HepG2 (cell line): Measurements from ENCODE around the gene TXNDC11. TPM values are rescaled to one million over a fixed set of nuclear protein-coding genes. Genes with fewer than 3 reads are reported as not detected.
A peak's percentile ranks its signal among the peaks of the same experiment; 100 is the strongest.

Experiments used
- BCL6 ChIP-seq: IDR thresholded peaks from 2 replicates; pipeline ENCODE4 v1.6.1; 2016; ENCODE audit warnings: missing genetic modification reagents, missing compliant biosample characterization
- KLF16 ChIP-seq, 2 experiments: sonication (generic) in 1 of 2; formaldehyde crosslinking in 1 of 2; IDR thresholded peaks; 2 replicates each; pipeline versions ENCODE4 v1.6.1 to v1.8.0; 2016 to 2023; ENCODE audit warnings: missing genetic modification reagents in 2 of 2, missing compliant biosample characterization in 1 of 2
- NR2C2 ChIP-seq: sonication (generic); formaldehyde crosslinking; IDR thresholded peaks from 2 replicates; pipeline ENCODE4 v1.4.0; 2020; ENCODE audit warnings: missing genetic modification reagents, mild to moderate bottlenecking, moderate library complexity, borderline replicate concordance
- NR2F6 ChIP-seq, 2 experiments: IDR thresholded peaks; 2 replicates each; pipeline ENCODE4 v1.6.1; 2016; ENCODE audit warnings: antibody characterized with exemption in 1 of 2, mild to moderate bottlenecking in 1 of 2
- PHF21A ChIP-seq: sonication (generic); formaldehyde crosslinking; IDR thresholded peaks from 2 replicates; pipeline ENCODE4 v1.5.0; 2020; ENCODE audit warnings: mild to moderate bottlenecking, missing genetic modification reagents
- RARA ChIP-seq: IDR thresholded peaks from 2 replicates; pipeline ENCODE4 v1.6.1; 2016; ENCODE audit warnings: missing genetic modification reagents, missing compliant biosample characterization
- THAP11 ChIP-seq: IDR thresholded peaks from 2 replicates; pipeline ENCODE4 v1.6.1; 2016; ENCODE audit warnings: missing biosample characterization, missing genetic modification reagents
- ZMYM2 ChIP-seq: sonication (generic); formaldehyde crosslinking; IDR thresholded peaks from 2 replicates; pipeline ENCODE4 v1.8.0; 2022; ENCODE audit warnings: mild to moderate bottlenecking, missing genetic modification reagents
- ZNF331 ChIP-seq: sonication (generic); formaldehyde crosslinking; IDR thresholded peaks from 2 replicates; pipeline ENCODE4 v1.4.0; 2020; ENCODE audit warnings: missing genetic modification reagents
- ZNF569 ChIP-seq: sonication (generic); formaldehyde crosslinking; IDR thresholded peaks from 2 replicates; pipeline ENCODE4 v1.5.0; 2020; ENCODE audit warnings: mild to moderate bottlenecking, missing genetic modification reagents, moderate library complexity, borderline replicate concordance
- ZNF605 ChIP-seq: sonication (generic); formaldehyde crosslinking; IDR thresholded peaks from 2 replicates; pipeline ENCODE4 v1.8.0; 2022; ENCODE audit warnings: mild to moderate bottlenecking, missing genetic modification reagents
- ZNF619 ChIP-seq: sonication (generic); formaldehyde crosslinking; IDR thresholded peaks from 2 replicates; pipeline ENCODE4 v1.4.0; 2020; ENCODE audit warnings: mild to moderate bottlenecking, missing genetic modification reagents
- polyA plus RNA-seq, 8 experiments: library from polyadenylated mRNA; depleted of rRNA in 3 of 8; stranded (reverse) in 7 of 8; unstranded in 1 of 8; fragments of >200 nt; fragmentation: Illumina TruSeq in 4 of 8; extraction: Trizol in 4 of 8; gene quantifications; 2 replicates each; pipeline versions ENCODE4 v1.2.1 to v1.2.3, GENCODE V29; 2011 to 2016; ENCODE audit warnings: low read depth in 4 of 8, missing spikeins in 1 of 8, mixed read lengths in 1 of 8; ENCODE audit not compliant: insufficient read depth in 1 of 8
- total RNA-seq, 5 experiments: library from RNA; depleted of rRNA; stranded (reverse); fragments of >200 nt; fragmentation: Illumina TruSeq; extraction: Trizol; gene quantifications; 2 replicates each; pipeline ENCODE4 v1.2.3, GENCODE V29; 2016; ENCODE audit warnings: low read depth in 1 of 5
- TF ChIP-seq, protein P1 (sequence below): sonication (generic); formaldehyde crosslinking; IDR thresholded peaks from 2 replicates; pipeline ENCODE4 v1.5.1; 2020; ENCODE audit warnings: missing genetic modification reagents, mild to moderate bottlenecking, borderline replicate concordance
- TF ChIP-seq, protein P2 (sequence below): sonication (generic); formaldehyde crosslinking; IDR thresholded peaks from 2 replicates; pipeline ENCODE4 v1.5.1; 2020; ENCODE audit warnings: mild to moderate bottlenecking, missing genetic modification reagents
- TF ChIP-seq, protein P3 (sequence below): sonication (generic); formaldehyde crosslinking; conservative IDR thresholded peaks from 2 replicates; pipeline ENCODE4 v1.4.0; 2020; ENCODE audit warnings: mild to moderate bottlenecking, missing genetic modification reagents, moderate library complexity
- TF ChIP-seq, protein P4 (sequence below): IDR thresholded peaks from 2 replicates; pipeline ENCODE4 v1.6.1; 2016; ENCODE audit warnings: mild to moderate bottlenecking

Gene TXNDC11
- total and polyA plus RNA-seq, 2 of the 13 experiments (the other 11 are each of a cell fraction or from before 2014, with no cell fraction given), result 74.9 to 123 TPM

DNA sequence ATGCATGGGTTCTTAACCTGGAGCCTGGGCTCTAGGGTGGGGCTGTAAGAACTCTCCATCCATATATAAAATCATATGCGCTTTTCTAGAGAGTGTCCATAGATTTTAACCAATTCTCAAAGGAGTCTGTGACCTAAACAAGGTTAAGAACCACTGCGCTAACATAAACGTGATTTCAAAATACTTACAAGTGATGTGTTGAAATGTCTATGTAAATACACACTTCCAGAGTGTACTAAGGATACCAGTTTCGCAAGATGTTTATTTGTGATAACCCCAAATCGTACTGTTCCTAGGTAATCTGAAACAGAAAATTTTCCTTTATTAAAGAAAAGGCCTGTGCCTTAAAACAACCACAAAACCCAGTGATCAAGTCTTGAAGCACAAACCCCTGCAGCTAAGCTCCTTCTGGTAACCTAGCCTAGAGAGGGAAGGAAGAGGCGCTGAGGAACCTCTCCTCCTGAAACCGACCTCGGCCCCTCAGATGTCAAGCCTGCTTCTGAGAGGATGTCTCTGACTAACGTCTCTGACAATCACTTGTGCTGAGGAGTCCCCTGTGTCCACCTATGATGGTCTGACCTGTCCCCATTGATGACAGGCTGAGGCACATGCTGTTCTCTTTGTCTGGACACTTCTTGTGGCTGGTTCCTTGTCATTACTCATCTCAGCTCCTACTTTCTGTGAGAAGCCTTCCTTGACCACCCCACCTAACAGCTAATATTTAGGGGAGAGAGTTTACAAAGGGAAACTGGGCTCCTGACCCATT is 42.2 kb downstream of the TXNDC11 start (continued):
- TF ChIP-seq THAP11 (CRISPR knock-in tag), result peak; percentile 50; the same call in 1 of the 2 replicates
- TF ChIP-seq, protein P1, sequence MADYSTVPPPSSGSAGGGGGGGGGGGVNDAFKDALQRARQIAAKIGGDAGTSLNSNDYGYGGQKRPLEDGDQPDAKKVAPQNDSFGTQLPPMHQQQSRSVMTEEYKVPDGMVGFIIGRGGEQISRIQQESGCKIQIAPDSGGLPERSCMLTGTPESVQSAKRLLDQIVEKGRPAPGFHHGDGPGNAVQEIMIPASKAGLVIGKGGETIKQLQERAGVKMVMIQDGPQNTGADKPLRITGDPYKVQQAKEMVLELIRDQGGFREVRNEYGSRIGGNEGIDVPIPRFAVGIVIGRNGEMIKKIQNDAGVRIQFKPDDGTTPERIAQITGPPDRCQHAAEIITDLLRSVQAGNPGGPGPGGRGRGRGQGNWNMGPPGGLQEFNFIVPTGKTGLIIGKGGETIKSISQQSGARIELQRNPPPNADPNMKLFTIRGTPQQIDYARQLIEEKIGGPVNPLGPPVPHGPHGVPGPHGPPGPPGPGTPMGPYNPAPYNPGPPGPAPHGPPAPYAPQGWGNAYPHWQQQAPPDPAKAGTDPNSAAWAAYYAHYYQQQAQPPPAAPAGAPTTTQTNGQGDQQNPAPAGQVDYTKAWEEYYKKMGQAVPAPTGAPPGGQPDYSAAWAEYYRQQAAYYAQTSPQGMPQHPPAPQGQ (CRISPR knock-in tag), result no peak
- peak; percentile 76 for TF ChIP-seq BCL6 (CRISPR knock-in tag)
- TF ChIP-seq PHF21A (CRISPR knock-in tag), result peak; percentile 55
- TF ChIP-seq ZNF569 (CRISPR knock-in tag), result no peak
- TF ChIP-seq, protein P2, sequence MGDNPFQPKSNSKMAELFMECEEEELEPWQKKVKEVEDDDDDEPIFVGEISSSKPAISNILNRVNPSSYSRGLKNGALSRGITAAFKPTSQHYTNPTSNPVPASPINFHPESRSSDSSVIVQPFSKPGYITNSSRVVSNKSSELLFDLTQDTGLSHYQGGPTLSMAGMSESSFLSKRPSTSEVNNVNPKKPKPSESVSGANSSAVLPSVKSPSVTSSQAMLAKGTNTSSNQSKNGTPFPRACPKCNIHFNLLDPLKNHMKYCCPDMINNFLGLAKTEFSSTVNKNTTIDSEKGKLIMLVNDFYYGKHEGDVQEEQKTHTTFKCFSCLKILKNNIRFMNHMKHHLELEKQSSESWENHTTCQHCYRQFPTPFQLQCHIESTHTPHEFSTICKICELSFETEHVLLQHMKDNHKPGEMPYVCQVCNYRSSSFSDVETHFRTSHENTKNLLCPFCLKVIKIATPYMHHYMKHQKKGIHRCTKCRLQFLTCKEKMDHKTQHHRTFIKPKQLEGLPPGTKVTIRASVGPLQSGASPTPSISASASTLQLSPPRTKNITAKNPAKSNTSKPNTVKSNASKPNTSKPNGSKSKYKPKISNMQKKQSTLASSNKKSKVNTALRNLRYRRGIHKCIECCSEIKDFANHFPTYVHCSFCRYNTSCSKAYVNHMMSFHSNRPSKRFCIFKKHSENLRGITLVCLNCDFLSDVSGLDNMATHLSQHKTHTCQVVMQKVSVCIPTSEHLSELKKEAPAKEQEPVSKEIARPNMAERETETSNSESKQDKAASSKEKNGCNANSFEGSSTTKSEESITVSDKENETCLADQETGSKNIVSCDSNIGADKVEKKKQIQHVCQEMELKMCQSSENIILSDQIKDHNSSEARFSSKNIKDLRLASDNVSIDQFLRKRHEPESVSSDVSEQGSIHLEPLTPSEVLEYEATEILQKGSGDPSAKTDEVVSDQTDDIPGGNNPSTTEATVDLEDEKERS (CRISPR knock-in tag), result 0 out of 2 replicates have a peak, but pooled peaks have one; percentile 56
- TF ChIP-seq NR2C2, result peak; percentile 49; the same call in 1 of the 2 replicates
- TF ChIP-seq ZMYM2 (CRISPR knock-in tag), result peak; percentile 69; the same call in 1 of the 2 replicates
- TF ChIP-seq KLF16 (CRISPR knock-in tag; IDR thresholded peaks at IDR 0.05), result peak in 1 of 2 experiments; percentile 77; a peak in 1 of 4 replicates
- TF ChIP-seq, protein P3, sequence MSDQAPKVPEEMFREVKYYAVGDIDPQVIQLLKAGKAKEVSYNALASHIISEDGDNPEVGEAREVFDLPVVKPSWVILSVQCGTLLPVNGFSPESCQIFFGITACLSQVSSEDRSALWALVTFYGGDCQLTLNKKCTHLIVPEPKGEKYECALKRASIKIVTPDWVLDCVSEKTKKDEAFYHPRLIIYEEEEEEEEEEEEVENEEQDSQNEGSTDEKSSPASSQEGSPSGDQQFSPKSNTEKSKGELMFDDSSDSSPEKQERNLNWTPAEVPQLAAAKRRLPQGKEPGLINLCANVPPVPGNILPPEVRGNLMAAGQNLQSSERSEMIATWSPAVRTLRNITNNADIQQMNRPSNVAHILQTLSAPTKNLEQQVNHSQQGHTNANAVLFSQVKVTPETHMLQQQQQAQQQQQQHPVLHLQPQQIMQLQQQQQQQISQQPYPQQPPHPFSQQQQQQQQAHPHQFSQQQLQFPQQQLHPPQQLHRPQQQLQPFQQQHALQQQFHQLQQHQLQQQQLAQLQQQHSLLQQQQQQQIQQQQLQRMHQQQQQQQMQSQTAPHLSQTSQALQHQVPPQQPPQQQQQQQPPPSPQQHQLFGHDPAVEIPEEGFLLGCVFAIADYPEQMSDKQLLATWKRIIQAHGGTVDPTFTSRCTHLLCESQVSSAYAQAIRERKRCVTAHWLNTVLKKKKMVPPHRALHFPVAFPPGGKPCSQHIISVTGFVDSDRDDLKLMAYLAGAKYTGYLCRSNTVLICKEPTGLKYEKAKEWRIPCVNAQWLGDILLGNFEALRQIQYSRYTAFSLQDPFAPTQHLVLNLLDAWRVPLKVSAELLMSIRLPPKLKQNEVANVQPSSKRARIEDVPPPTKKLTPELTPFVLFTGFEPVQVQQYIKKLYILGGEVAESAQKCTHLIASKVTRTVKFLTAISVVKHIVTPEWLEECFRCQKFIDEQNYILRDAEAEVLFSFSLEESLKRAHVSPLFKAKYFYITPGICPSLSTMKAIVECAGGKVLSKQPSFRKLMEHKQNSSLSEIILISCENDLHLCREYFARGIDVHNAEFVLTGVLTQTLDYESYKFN (CRISPR knock-in tag), result peak; percentile 49; the same call in 1 of the 2 replicates
- 0 out of 2 replicates have a peak, but pooled peaks have one; percentile 45 for TF ChIP-seq ZNF331 (CRISPR knock-in tag)
- TF ChIP-seq, protein P4, sequence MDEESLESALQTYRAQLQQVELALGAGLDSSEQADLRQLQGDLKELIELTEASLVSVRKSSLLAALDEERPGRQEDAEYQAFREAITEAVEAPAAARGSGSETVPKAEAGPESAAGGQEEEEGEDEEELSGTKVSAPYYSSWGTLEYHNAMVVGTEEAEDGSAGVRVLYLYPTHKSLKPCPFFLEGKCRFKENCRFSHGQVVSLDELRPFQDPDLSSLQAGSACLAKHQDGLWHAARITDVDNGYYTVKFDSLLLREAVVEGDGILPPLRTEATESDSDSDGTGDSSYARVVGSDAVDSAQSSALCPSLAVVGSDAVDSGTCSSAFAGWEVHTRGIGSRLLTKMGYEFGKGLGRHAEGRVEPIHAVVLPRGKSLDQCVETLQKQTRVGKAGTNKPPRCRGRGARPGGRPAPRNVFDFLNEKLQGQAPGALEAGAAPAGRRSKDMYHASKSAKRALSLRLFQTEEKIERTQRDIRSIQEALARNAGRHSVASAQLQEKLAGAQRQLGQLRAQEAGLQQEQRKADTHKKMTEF (CRISPR knock-in tag), result no peak
- no peak for TF ChIP-seq ZNF619 (CRISPR knock-in tag)
- TF ChIP-seq NR2F6 (IDR thresholded peaks at IDR 0.05), result peak; percentile 90
- peak; percentile 81 for TF ChIP-seq NR2F6 (CRISPR knock-in tag; IDR thresholded peaks at IDR 0.05)
- TF ChIP-seq RARA (CRISPR knock-in tag), result peak; percentile 63
- peak; percentile 66; the same call in 1 of the 2 replicates for TF ChIP-seq ZNF605 (CRISPR knock-in tag)
